ENCODE measurements around the gene NAP1L5. TPM values are rescaled to one million over a fixed set of nuclear protein-coding genes. Genes with fewer than 3 reads are reported as not detected.

Gene NAP1L5
- total RNA-seq = 2.6 and 8.1 TPM in 2 replicates

- peak; percentile 23 for DNase-seq (ENCODE audit: low read depth)
Observed at GRCh38 chr4:88697588-88698329, at the start of gene NAP1L5. Gene NAP1L5 (minus strand): TSS chr4:88697829. CDS start chr4:88697754, 75 bp downstream.

GRCh38 chr4:88747351-88747750 is 49.7 kb upstream of the NAP1L5 start:
- DNase-seq (ENCODE audit: low read depth) = no peak

- DNase-seq (ENCODE audit: low read depth) = no peak
Observed at GRCh38 chr4:88746206-88746605, 48.6 kb upstream of the NAP1L5 start.

- DNase-seq (ENCODE audit: low read depth) = peak; percentile 18
Observed at GRCh38 chr4:88745581-88746163, 48.0 kb upstream of the NAP1L5 start.

- DNase-seq (ENCODE audit: low read depth) = no peak
Observed at GRCh38 chr4:88745175-88745574, 47.5 kb upstream of the NAP1L5 start.

GRCh38 chr4:88744609-88745008 is 47.0 kb upstream of the NAP1L5 start:
- no peak for DNase-seq (ENCODE audit: low read depth)

GRCh38 chr4:88743696-88744095 is 46.1 kb upstream of the NAP1L5 start:
- DNase-seq (ENCODE audit: low read depth) = peak; percentile 52

GRCh38 chr4:88742561-88742960 is 44.9 kb upstream of the NAP1L5 start:
- no peak for DNase-seq (ENCODE audit: low read depth)

- DNase-seq (ENCODE audit: low read depth) = no peak
Observed at GRCh38 chr4:88738180-88738579, 40.6 kb upstream of the NAP1L5 start.

GRCh38 chr4:88737307-88737941 is 39.8 kb upstream of the NAP1L5 start:
- peak; percentile 98 for DNase-seq (ENCODE audit: low read depth)

GRCh38 chr4:88736264-88736663 is 38.6 kb upstream of the NAP1L5 start:
- DNase-seq (ENCODE audit: low read depth) = no peak

GRCh38 chr4:88735564-88735963 is 37.9 kb upstream of the NAP1L5 start:
- DNase-seq (ENCODE audit: low read depth) = no peak

GRCh38 chr4:88734403-88734949 is 36.8 kb upstream of the NAP1L5 start:
- DNase-seq (ENCODE audit: low read depth) = no peak

GRCh38 chr4:88732714-88733368 is 35.2 kb upstream of the NAP1L5 start:
- no peak for DNase-seq (ENCODE audit: low read depth)

- no peak for DNase-seq (ENCODE audit: low read depth)
Observed at GRCh38 chr4:88731381-88731780, 33.8 kb upstream of the NAP1L5 start.

- no peak for DNase-seq (ENCODE audit: low read depth)
Observed at GRCh38 chr4:88730811-88731210, 33.2 kb upstream of the NAP1L5 start.

- no peak for DNase-seq (ENCODE audit: low read depth)
Observed at GRCh38 chr4:88729146-88729760, 31.6 kb upstream of the NAP1L5 start.

- no peak for DNase-seq (ENCODE audit: low read depth)
Observed at GRCh38 chr4:88728146-88728545, 30.5 kb upstream of the NAP1L5 start.

- DNase-seq (ENCODE audit: low read depth) = no peak
Observed at GRCh38 chr4:88725986-88726385, 28.4 kb upstream of the NAP1L5 start.

GRCh38 chr4:88725143-88725542 is 27.5 kb upstream of the NAP1L5 start:
- DNase-seq (ENCODE audit: low read depth) = no peak

- no peak for DNase-seq (ENCODE audit: low read depth)
Observed at GRCh38 chr4:88724406-88724805, 26.8 kb upstream of the NAP1L5 start.

GRCh38 chr4:88722828-88723227 is 25.2 kb upstream of the NAP1L5 start:
- DNase-seq (ENCODE audit: low read depth) = no peak

Data from renal cortical epithelial cell (primary cell).